Hematopoietic multipotent progenitor cell treated with erythropoietin and hydrocortisone succinate and interleukin-3 and kit ligand, for 4 days (in vitro differentiated cells): ENCODE data around the gene SLC5A9.
A peak's percentile ranks its signal among the peaks of the same experiment; 100 is the strongest.
"Not testable (repeated sequence)": the region's sequence is repeated elsewhere in the genome, so short reads cannot be mapped to it uniquely, and the experiment has no call there.

Source experiments
- DNase-seq: peaks from one replicate; pipeline ENCODE4 v3.0.0-alpha.2; 2015

The SLC5A9 gene

GRCh38 chr1:48246727-48247126 is 24.2 kb downstream of the SLC5A9 start:
- DNase-seq: peak; percentile 15

GRCh38 chr1:48248356-48248755 is 25.8 kb downstream of the SLC5A9 start:
- DNase-seq: no peak

- DNase-seq: no peak
These were observed 27.4 kb downstream of the SLC5A9 start for GRCh38 chr1:48249868-48250267.

- no peak for DNase-seq
These were observed 28.1 kb downstream of the SLC5A9 start for GRCh38 chr1:48250572-48250971.

- peak; percentile 24 for DNase-seq
These were observed 28.8 kb downstream of the SLC5A9 start for GRCh38 chr1:48251323-48251722.

DNA sequence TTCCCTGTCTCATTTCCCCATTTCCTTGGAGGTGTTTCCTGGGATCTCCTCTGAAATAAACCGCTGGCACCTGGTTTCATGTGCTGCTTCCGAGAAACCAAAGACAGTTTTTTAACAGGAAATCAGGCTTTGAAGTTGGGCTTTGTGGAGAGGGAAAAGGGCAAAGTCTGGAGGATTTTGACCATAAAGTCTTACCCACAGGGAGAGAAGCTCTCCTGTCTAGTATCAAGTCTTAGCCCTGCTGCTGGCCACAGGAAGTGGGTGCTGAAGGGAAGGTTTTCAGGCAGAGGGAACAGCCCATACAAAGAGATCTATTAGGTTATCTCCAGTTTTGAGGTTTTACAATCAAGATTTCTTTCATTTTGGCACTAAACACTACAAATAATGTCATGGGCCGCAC is 29.3 kb downstream of the SLC5A9 start:
- DNase-seq: peak; percentile 19

DNA sequence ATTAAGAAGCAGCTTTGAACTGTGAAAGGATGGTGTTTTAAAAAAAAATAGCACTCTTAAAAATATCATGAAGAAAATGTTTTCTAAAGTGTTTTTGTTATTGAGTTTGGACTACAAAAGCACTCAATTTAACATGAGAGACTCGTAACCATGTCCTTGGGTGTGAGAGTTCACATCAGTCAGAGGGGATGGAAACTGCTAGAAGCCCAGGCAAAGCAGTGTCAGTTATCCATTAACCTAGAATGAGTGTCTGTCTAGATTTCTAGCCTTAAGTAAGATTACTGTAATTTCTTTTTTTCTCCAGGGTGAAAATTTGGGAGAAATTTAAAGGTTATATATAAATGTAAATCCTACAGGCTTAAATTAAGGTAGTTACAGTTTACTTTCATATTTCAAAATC is 31.7 kb downstream of the SLC5A9 start:
- DNase-seq: no peak

GRCh38 chr1:48258106-48258505 is 35.6 kb downstream of the SLC5A9 start:
- no peak for DNase-seq

DNA sequence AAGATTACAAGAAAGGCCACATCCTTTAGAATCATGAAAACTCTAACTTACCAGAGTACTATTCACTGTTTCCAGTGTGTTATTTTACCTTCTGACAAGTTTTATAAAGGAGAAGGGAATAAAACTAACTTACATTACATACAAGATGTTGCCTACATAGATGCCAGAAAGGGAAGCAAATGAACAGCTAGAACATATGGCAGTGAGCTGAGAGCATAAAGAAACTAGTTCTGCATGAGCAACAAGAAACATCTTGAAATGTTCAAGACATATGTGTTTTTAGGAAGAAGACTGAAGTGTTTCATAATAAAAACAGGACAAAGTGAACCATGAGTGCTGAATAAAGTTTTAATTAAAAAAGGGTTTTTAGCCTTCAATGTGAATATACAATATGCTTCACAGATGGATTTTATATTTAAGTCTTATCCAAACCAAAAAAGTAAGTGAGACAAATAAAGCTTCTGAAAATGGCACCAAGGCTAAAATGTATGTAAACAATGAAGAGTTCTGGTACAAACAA is 39.4 kb downstream of the SLC5A9 start:
- DNase-seq: no peak

GRCh38 chr1:48263041-48263440 is 40.5 kb downstream of the SLC5A9 start:
- DNase-seq: no peak

DNA sequence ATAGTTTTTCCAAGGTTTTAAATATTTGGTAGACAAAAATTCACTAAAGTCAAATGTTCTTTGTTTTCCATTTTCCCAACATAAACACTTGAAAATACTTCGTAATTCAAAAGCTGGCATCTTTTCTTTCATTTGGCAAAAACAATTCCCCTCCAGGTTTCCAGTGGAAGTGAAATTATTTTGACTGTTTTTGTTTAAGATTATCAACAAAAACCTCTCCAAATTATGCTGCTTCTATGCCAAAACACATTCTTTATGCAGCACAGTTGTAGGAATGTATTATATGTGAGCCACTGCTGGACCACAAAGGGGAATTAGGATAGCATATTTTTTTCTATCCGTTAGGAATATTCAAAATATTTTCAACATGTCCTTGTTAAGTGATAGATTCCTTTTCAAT is 44.1 kb downstream of the SLC5A9 start:
- no peak for DNase-seq

GRCh38 chr1:48277437-48277836 is 54.9 kb downstream of the SLC5A9 start:
- not testable (repeated sequence) for DNase-seq

DNA sequence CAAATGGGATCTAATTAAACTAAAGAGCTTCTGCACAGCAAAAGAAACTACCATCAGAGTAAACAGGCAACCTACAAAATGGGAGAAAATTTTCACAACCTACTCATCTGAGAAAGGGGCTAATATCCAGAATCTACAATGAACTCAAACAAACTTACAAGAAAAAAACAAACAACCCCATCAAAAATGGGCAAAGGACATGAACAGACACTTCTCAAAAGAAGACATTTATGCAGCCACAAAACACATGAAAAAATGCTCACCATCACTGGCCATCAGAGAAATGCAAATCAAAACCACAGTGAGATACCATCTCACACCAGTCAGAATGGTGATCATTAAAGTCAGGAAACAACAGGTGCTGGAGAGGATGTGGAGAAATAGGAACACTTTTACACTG is 59.8 kb downstream of the SLC5A9 start:
- DNase-seq: not testable (repeated sequence)

- not testable (repeated sequence) for DNase-seq
These were observed 62.3 kb downstream of the SLC5A9 start for GRCh38 chr1:48284696-48285420.

GRCh38 chr1:48285525-48285924 is 63.0 kb downstream of the SLC5A9 start:
- DNase-seq: no peak

DNA sequence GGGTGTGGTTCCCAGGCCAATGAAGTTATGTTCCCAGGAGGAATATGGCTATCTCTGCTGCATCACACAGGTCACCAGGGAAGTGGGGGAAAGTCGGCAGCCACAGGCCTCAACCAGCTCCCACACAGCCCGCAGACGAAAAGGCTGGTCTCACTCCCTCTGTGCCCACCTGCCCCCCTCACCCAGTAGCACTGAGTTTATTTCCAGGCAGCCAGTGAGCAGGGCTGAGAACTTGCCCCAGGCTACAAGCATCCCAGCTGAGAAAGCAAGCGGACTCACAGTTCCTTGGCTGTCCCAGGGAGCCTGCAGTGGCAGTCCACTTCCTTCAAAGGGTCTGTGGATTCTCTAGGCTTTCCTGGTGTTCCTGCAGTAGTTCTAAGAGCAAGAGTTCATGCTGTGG is 68.9 kb downstream of the SLC5A9 start:
- DNase-seq: no peak

DNA sequence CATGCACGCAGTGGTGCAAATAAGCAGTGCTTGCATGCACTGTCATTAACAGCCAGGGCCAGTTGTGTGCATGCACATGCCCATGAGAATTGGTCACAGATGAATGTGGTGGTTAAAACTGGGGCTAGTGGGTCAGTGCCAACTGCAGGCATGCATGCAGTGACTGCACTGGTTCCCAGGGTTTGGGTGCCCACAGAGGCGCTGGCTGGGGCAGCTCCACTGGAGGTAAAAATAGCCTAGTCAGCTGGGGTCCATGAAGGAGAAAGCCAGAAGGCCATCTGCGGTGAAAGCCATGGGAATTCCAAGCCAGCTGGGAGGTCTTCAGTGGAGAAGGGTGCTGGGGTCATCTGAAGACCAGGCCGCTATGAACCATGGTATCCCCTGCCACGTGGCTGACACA is 70.2 kb downstream of the SLC5A9 start:
- DNase-seq: no peak

DNA sequence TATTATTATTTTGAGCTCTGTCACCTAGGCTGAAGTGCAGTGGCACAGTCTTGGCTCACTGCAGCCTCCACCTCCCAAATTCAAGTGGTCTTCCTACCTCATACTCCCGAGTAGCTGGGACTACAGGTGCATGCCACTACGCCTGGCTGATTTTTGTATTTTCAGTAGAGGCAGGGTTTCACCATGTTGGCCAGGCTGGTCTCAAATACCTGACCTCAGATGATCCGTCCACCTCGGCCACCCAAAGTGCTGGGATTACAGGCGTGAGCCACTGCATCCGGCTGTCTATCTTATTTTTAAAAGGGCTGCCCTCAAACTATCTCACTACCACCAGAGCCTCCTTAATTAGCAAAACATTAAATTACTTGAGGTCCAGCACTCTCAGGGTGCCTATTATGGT is 71.6 kb downstream of the SLC5A9 start:
- DNase-seq: not testable (repeated sequence)

GRCh38 chr1:48294656-48295055 is 72.1 kb downstream of the SLC5A9 start:
- DNase-seq: no peak
